Activated T-helper 1 cell treated with anti-CD3 and anti-CD28 coated beads, Interleukin-12 subunit alpha, Interleukin-12 subunit beta, Interleukin-2, Interleukin-4 antibody, amounts not matched to agents 30 ng/mL and 10 ng/mL and 1 ng/mL, durations not matched to agents 14 hours and 24 hours and 36 hours (primary cell): ENCODE measurements around the gene ANLN. TPM values are rescaled to one million over a fixed set of nuclear protein-coding genes. Genes with fewer than 3 reads are reported as not detected.
A peak's percentile ranks its signal among the peaks of the same experiment; 100 is the strongest.
"Not testable (repeated sequence)": the region's sequence is repeated elsewhere in the genome, so short reads cannot be mapped to it uniquely, and the experiment has no call there.

Experiments used
- DNase-seq: peaks from one replicate; pipeline ENCODE4 v3.0.0; 2021; ENCODE audit warnings: low spot score
- H3K27ac Mint-ChIP-seq: one replicate; pipeline ENCODE4 v1.8.0; 2021; ENCODE audit warnings: mild to moderate bottlenecking, mixed read lengths
- H3K27me3 Mint-ChIP-seq: one replicate; pipeline ENCODE4 v1.8.0; 2022; ENCODE audit warnings: mild to moderate bottlenecking, moderate library complexity, mixed read lengths; ENCODE audit not compliant: insufficient read depth
- H3K36me3 Mint-ChIP-seq: one replicate; pipeline ENCODE4 v1.8.0; 2021; ENCODE audit warnings: low read depth, mixed read lengths
- H3K4me1 Mint-ChIP-seq: one replicate; pipeline ENCODE4 v1.8.0; 2021; ENCODE audit warnings: low read depth, mixed read lengths
- H3K4me3 Mint-ChIP-seq: one replicate; pipeline ENCODE4 v1.8.0; 2021; ENCODE audit warnings: mild to moderate bottlenecking, moderate library complexity, mixed read lengths
- H3K9me3 Mint-ChIP-seq: one replicate; pipeline ENCODE4 v1.8.0; 2021; ENCODE audit warnings: mixed read lengths
- intact Hi-C: fragments of 100-400 bp; cut with micrococcal nuclease; formaldehyde crosslinking; loops from one replicate; pipeline ENCODE4 v1.15.1; 2024
- total RNA-seq: library from RNA; stranded (reverse); gene quantifications from 2 replicates; pipeline ENCODE4 v1.2.3, GENCODE V29; 2022

ANLN gene
- total RNA-seq, 1 donor from 2014 or later = 23.8 TPM

- no peak overlapping the region for H3K27ac Mint-ChIP-seq
- no peaks in the 10 kb centered on the region for H3K9me3 Mint-ChIP-seq
- peaks cover 7% of the 10 kb centered on the region for H3K27me3 Mint-ChIP-seq
- no peak overlapping the region for H3K4me3 Mint-ChIP-seq
- no peak for DNase-seq
- no peaks in the 10 kb centered on the region for H3K36me3 Mint-ChIP-seq
- H3K4me1 Mint-ChIP-seq = no peaks in the 10 kb centered on the region
- intact Hi-C loops = no loop called here
Measured at GRCh38 chr7:36464271-36464670, 74.6 kb downstream of the ANLN start.

DNA sequence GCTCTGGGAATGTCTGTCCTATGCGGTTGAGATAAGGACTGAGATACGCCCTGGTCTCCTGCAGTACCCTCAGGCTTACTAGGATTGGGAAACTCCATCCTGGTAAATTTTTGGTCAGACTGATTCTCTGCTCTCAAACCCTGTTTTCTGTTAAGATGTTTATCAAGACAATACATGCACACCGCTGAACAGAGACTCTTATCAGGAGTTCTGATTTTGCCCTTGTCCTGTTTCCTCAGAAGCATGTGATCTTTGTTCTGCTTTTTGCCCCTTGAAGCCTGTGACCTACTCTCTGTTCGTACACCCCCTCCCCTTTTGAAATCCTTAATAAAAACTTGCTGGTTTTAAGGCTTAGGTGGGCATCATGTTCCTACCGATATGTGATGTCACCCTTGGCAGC, 76.3 kb downstream of the ANLN start:
- H3K36me3 Mint-ChIP-seq, H3K27ac Mint-ChIP-seq, DNase-seq, H3K27me3 Mint-ChIP-seq, H3K4me3 Mint-ChIP-seq, H3K4me1 Mint-ChIP-seq, intact Hi-C loops, H3K9me3 Mint-ChIP-seq: not testable (repeated sequence)

- intact Hi-C loops = no loop called here
- H3K4me1 Mint-ChIP-seq = no peaks in the 10 kb centered on the region
- H3K27me3 Mint-ChIP-seq = peaks cover 7% of the 10 kb centered on the region
Measured at GRCh38 chr7:36468370-36469101, 78.9 kb downstream of the ANLN start.

GRCh38 chr7:36469236-36469635, 79.6 kb downstream of the ANLN start:
- peaks cover 4% of the 10 kb centered on the region for H3K27me3 Mint-ChIP-seq
- peaks cover 6% of the 10 kb centered on the region for H3K4me1 Mint-ChIP-seq
- intact Hi-C loops = no loop called here
- no peak overlapping the region for H3K27ac Mint-ChIP-seq
- H3K9me3 Mint-ChIP-seq = no peaks in the 10 kb centered on the region
- H3K36me3 Mint-ChIP-seq = no peaks in the 10 kb centered on the region
- H3K4me3 Mint-ChIP-seq = no peak overlapping the region
- no peak for DNase-seq

More at GRCh38 chr7:36468370-36469101, 78.9 kb downstream of the ANLN start:
- Mint-ChIP-seq H3K4me3 (no peak overlapping the region), H3K27ac (no peak overlapping the region), H3K36me3 (no peaks in the 10 kb centered on the region), H3K9me3 (no peaks in the 10 kb centered on the region)
- no peak for DNase-seq

DNA sequence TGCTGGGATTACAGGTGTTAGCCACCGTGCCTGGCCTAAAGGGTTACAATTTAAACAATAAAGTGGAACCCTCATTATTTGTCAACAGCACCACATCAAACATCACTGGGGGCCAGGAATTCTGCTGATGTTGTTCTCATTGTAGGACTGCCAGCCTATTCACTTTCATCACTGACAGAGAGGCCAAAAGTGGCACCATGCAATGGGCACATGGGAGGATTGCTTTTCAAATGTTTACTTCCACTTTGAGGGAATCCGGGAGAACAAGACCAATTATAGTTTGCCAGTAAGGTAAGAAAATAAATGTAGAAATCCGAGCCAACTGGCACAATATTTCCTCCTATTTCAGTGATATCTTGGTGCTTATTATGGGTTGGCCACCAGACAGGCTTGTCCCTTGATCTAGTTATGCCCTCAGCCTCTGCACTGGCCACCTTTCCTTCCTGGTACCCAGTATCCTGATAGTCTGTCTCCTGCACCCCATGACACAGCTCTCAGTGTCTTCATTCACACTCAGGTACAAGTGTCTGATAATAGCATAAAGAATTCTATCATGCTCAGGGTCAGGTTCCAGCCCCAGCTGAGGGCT, 82.6 kb downstream of the ANLN start:
- no peaks in the 10 kb centered on the region for H3K9me3 Mint-ChIP-seq
- H3K4me1 Mint-ChIP-seq = peaks cover 19% of the 10 kb centered on the region
- no peak for DNase-seq
- intact Hi-C loops = loop anchor here (10.0 kb wide), 1 partner anchor 493 kb away; no protein-coding TSS in a partner anchor
- H3K27me3 Mint-ChIP-seq = no peaks in the 10 kb centered on the region
- H3K27ac Mint-ChIP-seq = no peak overlapping the region
- H3K36me3 Mint-ChIP-seq = no peaks in the 10 kb centered on the region
- no peak overlapping the region for H3K4me3 Mint-ChIP-seq

DNA sequence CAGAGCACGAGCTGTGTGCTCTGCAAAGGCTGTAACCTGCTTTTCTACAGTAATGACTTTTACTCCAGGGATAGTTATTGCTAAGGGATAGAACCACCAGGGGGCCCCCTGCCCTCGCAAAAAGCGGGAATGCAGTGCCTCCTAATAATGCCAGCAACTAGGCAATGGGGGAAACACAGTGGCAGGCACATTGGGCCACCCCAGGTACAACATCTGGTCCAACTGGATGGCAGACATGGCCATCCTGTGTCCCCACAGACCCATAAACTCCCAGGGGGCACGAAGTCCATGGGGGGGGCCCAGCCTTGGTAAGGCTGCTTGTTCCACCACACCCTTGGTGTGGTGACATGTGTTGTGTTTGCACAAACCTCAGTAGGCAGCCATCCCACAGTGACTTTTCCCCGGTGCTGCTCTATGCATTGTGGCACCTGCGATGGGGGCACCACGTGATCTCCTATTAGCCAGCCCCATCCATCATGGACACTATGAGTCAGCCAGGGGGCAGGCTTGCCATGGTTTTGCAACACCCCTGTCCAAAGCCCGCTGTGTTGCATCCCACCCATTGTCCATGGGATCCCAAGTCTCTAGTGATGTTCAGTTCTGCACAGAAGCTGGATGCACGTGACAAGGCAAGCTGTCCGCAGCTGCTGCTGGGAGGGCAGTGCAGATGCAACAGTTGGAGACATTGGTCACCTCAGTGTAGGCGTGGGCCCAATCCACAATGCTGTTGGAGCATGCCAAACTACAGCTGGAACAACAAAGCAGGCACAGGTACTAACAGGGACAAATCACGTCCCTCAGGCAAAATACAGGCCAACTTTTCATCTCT, 84.0 kb downstream of the ANLN start:
- Mint-ChIP-seq H3K27me3 (no peaks in the 10 kb centered on the region), H3K4me1 (peaks cover 19% of the 10 kb centered on the region), H3K36me3 (no peaks in the 10 kb centered on the region), H3K4me3 (no peak overlapping the region), H3K9me3 (no peaks in the 10 kb centered on the region), H3K27ac (no peak overlapping the region)
- intact Hi-C loops = loop anchor here (1.0 to 10.0 kb wide), 2 partner anchors 491 to 709 kb away; no protein-coding TSS in a partner anchor
- DNase-seq = no peak

GRCh38 chr7:36474283-36475010, 84.8 kb downstream of the ANLN start:
- H3K27me3 Mint-ChIP-seq = no peaks in the 10 kb centered on the region
- H3K4me3 Mint-ChIP-seq = peak overlapping the region; percentile 5
- no peaks in the 10 kb centered on the region for H3K36me3 Mint-ChIP-seq
- intact Hi-C loops = loop anchor here (5.0 to 10.0 kb wide), 2 partner anchors 378 to 490 kb away; no protein-coding TSS in a partner anchor
- peak overlapping the region; percentile 3 for H3K27ac Mint-ChIP-seq
- H3K9me3 Mint-ChIP-seq = peaks cover 7% of the 10 kb centered on the region
- H3K4me1 Mint-ChIP-seq = peaks cover 23% of the 10 kb centered on the region
- no peak for DNase-seq

- Mint-ChIP-seq H3K27me3 (no peaks in the 10 kb centered on the region), H3K4me1 (peaks cover 23% of the 10 kb centered on the region), H3K36me3 (no peaks in the 10 kb centered on the region), H3K9me3 (peaks cover 13% of the 10 kb centered on the region), H3K4me3 (no peak overlapping the region), H3K27ac (no peak overlapping the region)
- intact Hi-C loops = loop anchor here (5.0 to 10.0 kb wide), 2 partner anchors 377 to 490 kb away; no protein-coding TSS in a partner anchor
- no peak for DNase-seq
Measured at GRCh38 chr7:36475011-36475342, 85.3 kb downstream of the ANLN start.

DNA sequence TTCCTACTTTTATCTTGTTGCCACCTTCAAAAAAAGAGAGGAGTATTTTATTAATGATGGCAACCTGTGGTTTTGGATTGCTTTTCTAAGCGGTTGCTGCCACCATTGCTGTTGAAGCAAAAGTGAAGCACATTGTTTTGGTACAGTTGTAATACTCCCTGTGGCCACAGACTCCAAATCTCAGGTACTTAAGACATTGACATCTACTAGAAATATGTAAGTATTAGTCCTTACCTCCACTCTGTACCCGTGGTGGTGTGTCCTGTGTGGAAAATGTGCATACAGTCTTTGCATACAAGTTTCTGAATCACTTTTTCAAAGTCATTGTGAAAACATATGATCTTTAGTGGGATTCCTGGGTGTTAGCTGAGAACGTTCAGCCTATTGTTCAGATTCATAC, 85.7 kb downstream of the ANLN start:
- no peak for DNase-seq
- peaks cover 14% of the 10 kb centered on the region for H3K9me3 Mint-ChIP-seq
- H3K4me1 Mint-ChIP-seq = peaks cover 23% of the 10 kb centered on the region
- no peaks in the 10 kb centered on the region for H3K27me3 Mint-ChIP-seq
- no peaks in the 10 kb centered on the region for H3K36me3 Mint-ChIP-seq
- no peak overlapping the region for H3K4me3 Mint-ChIP-seq
- peak overlapping the region; percentile 70 for H3K27ac Mint-ChIP-seq
- intact Hi-C loops = loop anchor here (5.0 to 10.0 kb wide), 2 partner anchors 377 to 489 kb away; no protein-coding TSS in a partner anchor

- DNase-seq = no peak
- Mint-ChIP-seq H3K36me3 (peaks cover 2% of the 10 kb centered on the region), H3K27ac (no peak overlapping the region), H3K9me3 (peaks cover 28% of the 10 kb centered on the region), H3K4me1 (peaks cover 22% of the 10 kb centered on the region), H3K27me3 (peaks cover 4% of the 10 kb centered on the region), H3K4me3 (no peak overlapping the region)
- intact Hi-C loops = loop anchor here (5.0 to 10.0 kb wide), 2 partner anchors 374 to 486 kb away; no protein-coding TSS in a partner anchor
Measured at GRCh38 chr7:36478745-36479144, 89.1 kb downstream of the ANLN start.

GRCh38 chr7:36483853-36484252, 94.2 kb downstream of the ANLN start:
- intact Hi-C loops = loop anchor here (10.0 kb wide), 1 partner anchor 1021 kb away; no protein-coding TSS in a partner anchor
- H3K27me3 Mint-ChIP-seq, DNase-seq, H3K27ac Mint-ChIP-seq, H3K4me1 Mint-ChIP-seq, H3K36me3 Mint-ChIP-seq, H3K4me3 Mint-ChIP-seq: not testable (repeated sequence)
- H3K9me3 Mint-ChIP-seq = peaks cover 27% of the 10 kb centered on the region

- H3K36me3 Mint-ChIP-seq = peaks cover 2% of the 10 kb centered on the region
- peaks cover 5% of the 10 kb centered on the region for H3K4me1 Mint-ChIP-seq
- DNase-seq = no peak
- intact Hi-C loops = loop anchor here (10.0 kb wide), 1 partner anchor 1021 kb away; no protein-coding TSS in a partner anchor
- H3K27me3 Mint-ChIP-seq = peaks cover 4% of the 10 kb centered on the region
- no peak overlapping the region for H3K4me3 Mint-ChIP-seq
- H3K9me3 Mint-ChIP-seq = peaks cover 23% of the 10 kb centered on the region
- H3K27ac Mint-ChIP-seq = no peak overlapping the region
Measured at GRCh38 chr7:36484265-36484664, 94.6 kb downstream of the ANLN start.
